Measurements from ENCODE around the gene BAG5.
"Not testable (repeated sequence)": the region's sequence is repeated elsewhere in the genome, so short reads cannot be mapped to it uniquely, and the experiment has no call there.

BAG5 gene

GRCh38 chr14:103525430-103526246 is 36.8 kb downstream of the BAG5 start:
- in situ Hi-C loops (cut with HindIII; ENCODE audit: low sequenced_read_pairs) = not testable (repeated sequence)

- in situ Hi-C loops (cut with HindIII; ENCODE audit: low sequenced_read_pairs) = loop anchor here (5.0 kb wide), 2 partner anchors 47 to 68 kb away; no protein-coding TSS in a partner anchor
These were observed 38.2 kb downstream of the BAG5 start for GRCh38 chr14:103524002-103524935.

- in situ Hi-C loops (cut with HindIII; ENCODE audit: low sequenced_read_pairs) = loop anchor here (5.0 kb wide), 2 partner anchors 46 to 69 kb away; no protein-coding TSS in a partner anchor
These were observed 38.9 kb downstream of the BAG5 start for GRCh38 chr14:103523575-103523954.

- in situ Hi-C loops (cut with HindIII; ENCODE audit: low sequenced_read_pairs) = loop anchor here (5.0 kb wide), 2 partner anchors 46 to 69 kb away; no protein-coding TSS in a partner anchor
These were observed 39.5 kb downstream of the BAG5 start, which contains the start of gene CKB for GRCh38 chr14:103522649-103523574. TSS of gene CKB (minus strand) at chr14:103522830. CDS start at chr14:103522493, 337 bp downstream.

- in situ Hi-C loops (cut with HindIII; ENCODE audit: low sequenced_read_pairs) = loop anchor here (5.0 kb wide), 2 partner anchors 45 to 70 kb away; no protein-coding TSS in a partner anchor
These were observed 40.4 kb downstream of the BAG5 start for GRCh38 chr14:103521951-103522563.

GRCh38 chr14:103521438-103521950 is 41.0 kb downstream of the BAG5 start:
- in situ Hi-C loops (cut with HindIII; ENCODE audit: low sequenced_read_pairs) = loop anchor here (5.0 kb wide), 2 partner anchors 44 to 71 kb away; no protein-coding TSS in a partner anchor

- in situ Hi-C loops (cut with HindIII; ENCODE audit: low sequenced_read_pairs) = loop anchor here (5.0 kb wide), 2 partner anchors 44 to 71 kb away; no protein-coding TSS in a partner anchor
These were observed 41.6 kb downstream of the BAG5 start for GRCh38 chr14:103520657-103521437.

- in situ Hi-C loops (cut with HindIII; ENCODE audit: low sequenced_read_pairs) = loop anchor here (5.0 kb wide), 2 partner anchors 43 to 72 kb away; no protein-coding TSS in a partner anchor
These were observed 42.2 kb downstream of the BAG5 start for GRCh38 chr14:103520269-103520656.

- in situ Hi-C loops (cut with HindIII; ENCODE audit: low sequenced_read_pairs) = loop anchor here (5.0 kb wide), 2 partner anchors 43 to 72 kb away; no protein-coding TSS in a partner anchor
These were observed 42.6 kb downstream of the BAG5 start for GRCh38 chr14:103519837-103520212.

GRCh38 chr14:103519043-103519836 is 43.2 kb downstream of the BAG5 start:
- in situ Hi-C loops (cut with HindIII; ENCODE audit: low sequenced_read_pairs) = no loop called here

- in situ Hi-C loops (cut with HindIII; ENCODE audit: low sequenced_read_pairs) = no loop called here
These were observed 43.9 kb downstream of the BAG5 start for GRCh38 chr14:103518422-103519042.

- in situ Hi-C loops (cut with HindIII; ENCODE audit: low sequenced_read_pairs) = no loop called here
These were observed 44.6 kb downstream of the BAG5 start for GRCh38 chr14:103517721-103518421.

GRCh38 chr14:103517174-103517566 is 45.3 kb downstream of the BAG5 start:
- in situ Hi-C loops (cut with HindIII; ENCODE audit: low sequenced_read_pairs) = no loop called here

GRCh38 chr14:103516426-103517173 is 45.9 kb downstream of the BAG5 start:
- in situ Hi-C loops (cut with HindIII; ENCODE audit: low sequenced_read_pairs) = no loop called here

- in situ Hi-C loops (cut with HindIII; ENCODE audit: low sequenced_read_pairs) = loop anchor here (5.0 kb wide), 1 partner anchor 37 kb away; no protein-coding TSS in a partner anchor
These were observed 47.6 kb downstream of the BAG5 start for GRCh38 chr14:103514596-103515421.
